Trophoblast cell (in vitro differentiated cells and primary cell): ENCODE data around the gene ECD.
"Not testable (repeated sequence)": the region's sequence is repeated elsewhere in the genome, so short reads cannot be mapped to it uniquely, and the experiment has no call there.

Source experiments
- DNase-seq, 2 donors: peaks; one replicate each; pipeline ENCODE4 v3.0.0-alpha.2; 2016
- H2AFZ ChIP-seq: 2 replicates; pipeline ENCODE4 v1.6.1; 2013; ENCODE audit warnings: low read length, moderate library complexity, mild to moderate bottlenecking; ENCODE audit not compliant: insufficient read depth, poor library complexity
- H2AK5ac ChIP-seq: 2 replicates; pipeline ENCODE4 v1.6.1; 2013; ENCODE audit warnings: mild to moderate bottlenecking, low read length
- H2BK120ac ChIP-seq: 2 replicates; pipeline ENCODE4 v1.6.1; 2013; ENCODE audit warnings: low read length, mild to moderate bottlenecking, moderate library complexity; ENCODE audit not compliant: insufficient read depth, poor library complexity
- H2BK12ac ChIP-seq: 2 replicates; pipeline ENCODE4 v1.6.1; 2013; ENCODE audit warnings: mild to moderate bottlenecking, low read length, moderate library complexity
- H2BK5ac ChIP-seq: 2 replicates; pipeline ENCODE4 v1.6.1; 2013; ENCODE audit warnings: low read length, low read depth, moderate library complexity, mild to moderate bottlenecking; ENCODE audit not compliant: poor library complexity
- H3K14ac ChIP-seq: 2 replicates; pipeline ENCODE4 v1.6.1; 2013; ENCODE audit warnings: mild to moderate bottlenecking, low read length
- H3K18ac ChIP-seq: 2 replicates; pipeline ENCODE4 v1.6.1; 2013; ENCODE audit warnings: mild to moderate bottlenecking, low read length
- H3K23ac ChIP-seq: 2 replicates; pipeline ENCODE4 v1.6.1; 2013; ENCODE audit warnings: low read length
- H3K27ac ChIP-seq: 2 replicates; pipeline ENCODE4 v1.5.1; 2013; ENCODE audit warnings: low read depth, mild to moderate bottlenecking, inconsistent platforms, low read length, moderate library complexity
- H3K27me3 ChIP-seq: 2 replicates; pipeline ENCODE4 v1.6.1; 2013; ENCODE audit warnings: inconsistent platforms, mild to moderate bottlenecking, low read length, moderate library complexity; ENCODE audit not compliant: insufficient read depth
- H3K36me3 ChIP-seq, 2 experiments: 1 replicate in 1 of 2; 2 replicates in 1 of 2; pipeline ENCODE4 v1.6.1; 2013; ENCODE audit warnings: low read length in 2 of 2, mild to moderate bottlenecking in 2 of 2, moderate library complexity in 1 of 2; ENCODE audit not compliant: insufficient read depth in 2 of 2, control insufficient read depth in 1 of 2
- H3K4ac ChIP-seq: 2 replicates; pipeline ENCODE4 v1.6.1; 2013; ENCODE audit warnings: low read depth, mild to moderate bottlenecking, low read length, moderate library complexity
- H3K4me1 ChIP-seq, 2 experiments: 1 replicate in 1 of 2; 2 replicates in 1 of 2; pipeline ENCODE4 v1.6.1; 2013; ENCODE audit warnings: low read length in 2 of 2, mild to moderate bottlenecking in 2 of 2, moderate library complexity in 1 of 2; ENCODE audit not compliant: insufficient read depth in 2 of 2, control insufficient read depth in 1 of 2
- H3K4me2 ChIP-seq: 2 replicates; pipeline ENCODE4 v1.6.1; 2013; ENCODE audit warnings: inconsistent platforms, mild to moderate bottlenecking, low read length, moderate library complexity
- H3K4me3 ChIP-seq: 2 replicates; pipeline ENCODE4 v1.5.1; 2013; ENCODE audit warnings: mild to moderate bottlenecking, low read depth, low read length, inconsistent platforms
- H3K79me1 ChIP-seq: one replicate; pipeline ENCODE4 v1.6.1; 2013; ENCODE audit warnings: low read length
- H3K79me2 ChIP-seq: 2 replicates; pipeline ENCODE4 v1.6.1; 2013; ENCODE audit warnings: low read length, mild to moderate bottlenecking; ENCODE audit not compliant: control insufficient read depth, insufficient read depth, poor library complexity
- H3K9ac ChIP-seq: 2 replicates; pipeline ENCODE4 v1.6.1; 2013; ENCODE audit warnings: mild to moderate bottlenecking, low read length
- H3K9me3 ChIP-seq: 2 replicates; pipeline ENCODE4 v1.6.1; 2013; ENCODE audit warnings: low read depth, mild to moderate bottlenecking, control low read depth, inconsistent platforms, low read length; ENCODE audit not compliant: insufficient read depth
- H4K12ac ChIP-seq: 2 replicates; pipeline ENCODE4 v1.6.1; 2013; ENCODE audit warnings: low read depth, mild to moderate bottlenecking, low read length, moderate library complexity
- H4K8ac ChIP-seq: 2 replicates; pipeline ENCODE4 v1.6.1; 2013; ENCODE audit warnings: low read depth, mild to moderate bottlenecking, low read length, moderate library complexity
- H4K91ac ChIP-seq: one replicate; pipeline ENCODE4 v1.6.1; 2013; ENCODE audit warnings: low read depth, mild to moderate bottlenecking, low read length, moderate library complexity
- WGBS: extraction: QIAGEN DNeasy Blood & Tissue Kit; methylation state at CpG from one replicate; pipeline ENCODE4 v1.1.7; 2013; ENCODE audit warnings: missing lambda C conversion rate; ENCODE audit not compliant: insufficient read length, insufficient coverage; ENCODE audit errors: extremely low coverage; 5-methylcytosine and 5-hydroxymethylcytosine counted together

Gene ECD

GRCh38 chr10:73109248-73109652 lies 58.6 kb downstream of the ECD start:
- not testable (repeated sequence) for H2BK5ac ChIP-seq, H3K36me3 ChIP-seq, H3K23ac ChIP-seq, H3K79me2 ChIP-seq, H2AFZ ChIP-seq, H2AK5ac ChIP-seq, H3K4me2 ChIP-seq, H3K79me1 ChIP-seq, H4K12ac ChIP-seq, H2BK12ac ChIP-seq, H3K4me1 ChIP-seq, H3K14ac ChIP-seq, H3K4ac ChIP-seq, H3K4me3 ChIP-seq, H3K18ac ChIP-seq, H2BK120ac ChIP-seq, H3K9ac ChIP-seq, H3K9me3 ChIP-seq, H3K27me3 ChIP-seq, H4K8ac ChIP-seq, H4K91ac ChIP-seq, DNase-seq, H3K27ac ChIP-seq
- no CpG with 5 or more reads among the region's 4 CpGs for WGBS

GRCh38 chr10:73106301-73106700 lies 61.5 kb downstream of the ECD start:
- no peak overlapping the region for H3K23ac ChIP-seq
- no peaks in the 10 kb centered on the region for H3K27me3 ChIP-seq
- H4K12ac ChIP-seq, result no peak overlapping the region
- no peak overlapping the region for H2BK5ac ChIP-seq
- no peak overlapping the region for H4K91ac ChIP-seq
- H3K79me2 ChIP-seq, result no peaks in the 10 kb centered on the region
- no peak overlapping the region for H2BK120ac ChIP-seq
- H3K9me3 ChIP-seq, result peaks cover 1% of the 10 kb centered on the region
- H3K4ac ChIP-seq, result no peak overlapping the region
- peaks cover 1% of the 10 kb centered on the region for H3K79me1 ChIP-seq
- H4K8ac ChIP-seq, result no peak overlapping the region
- H2AFZ ChIP-seq, result no peak overlapping the region
- DNase-seq, result no peak
- H3K4me3 ChIP-seq, result no peak overlapping the region
- no peak overlapping the region for H3K14ac ChIP-seq
- H3K4me2 ChIP-seq, result no peak overlapping the region
- H2AK5ac ChIP-seq, result no peak overlapping the region
- no peak overlapping the region for H3K18ac ChIP-seq
- H3K4me1 ChIP-seq, result no peaks in the 10 kb centered on the region
- no peak overlapping the region for H3K9ac ChIP-seq
- H3K36me3 ChIP-seq, result peaks cover 0 to 6% of the 10 kb centered on the region in 2 experiments
- H3K27ac ChIP-seq, result no peak overlapping the region
- no CpG with 5 or more reads among the region's 3 CpGs for WGBS
- H2BK12ac ChIP-seq, result no peak overlapping the region

- no peak overlapping the region for H2BK120ac ChIP-seq
- no peak overlapping the region for H2AK5ac ChIP-seq
- no peak overlapping the region for H3K4me2 ChIP-seq
- no peak overlapping the region for H3K4ac ChIP-seq
- H3K18ac ChIP-seq, result no peak overlapping the region
- H3K9me3 ChIP-seq, result no peaks in the 10 kb centered on the region
- H2BK12ac ChIP-seq, result no peak overlapping the region
- H4K91ac ChIP-seq, result no peak overlapping the region
- no CpG with 5 or more reads among the region's 1 CpG for WGBS
- peaks cover 11% of the 10 kb centered on the region for H3K79me1 ChIP-seq
- H3K27ac ChIP-seq, result no peak overlapping the region
- peaks cover 8% of the 10 kb centered on the region for H3K79me2 ChIP-seq
- no peak overlapping the region for H3K9ac ChIP-seq
- no peak overlapping the region for H4K12ac ChIP-seq
- H2BK5ac ChIP-seq, result no peak overlapping the region
- no peak overlapping the region for H3K23ac ChIP-seq
- no peaks in the 10 kb centered on the region for H3K4me1 ChIP-seq
- H3K4me3 ChIP-seq, result no peak overlapping the region
- H2AFZ ChIP-seq, result no peak overlapping the region
- peaks cover 0 to 6% of the 10 kb centered on the region in 2 experiments for H3K36me3 ChIP-seq
- H4K8ac ChIP-seq, result no peak overlapping the region
- H3K27me3 ChIP-seq, result no peaks in the 10 kb centered on the region
- H3K14ac ChIP-seq, result no peak overlapping the region
- no peak for DNase-seq
Observed at GRCh38 chr10:73099141-73099540, 68.7 kb downstream of the ECD start.

- Histone ChIP-seq H3K4me3 (no peak overlapping the region), H3K18ac (no peak overlapping the region), H3K27ac (no peak overlapping the region), H4K12ac (no peak overlapping the region), H2BK5ac (no peak overlapping the region), H4K91ac (no peak overlapping the region), H3K4me2 (peak overlapping the region; percentile 66), H3K9me3 (no peaks in the 10 kb centered on the region), H3K23ac (no peak overlapping the region), H3K9ac (no peak overlapping the region), H4K8ac (no peak overlapping the region), H3K79me2 (peaks cover 8% of the 10 kb centered on the region), H3K4ac (no peak overlapping the region), H3K4me1 (no peaks in the 10 kb centered on the region), H3K79me1 (peaks cover 11% of the 10 kb centered on the region), H2AK5ac (no peak overlapping the region), H2AFZ (no peak overlapping the region), H3K27me3 (no peaks in the 10 kb centered on the region), H3K36me3 (peaks cover 2 to 6% of the 10 kb centered on the region in 2 experiments), H3K14ac (no peak overlapping the region), H2BK120ac (no peak overlapping the region), H2BK12ac (no peak overlapping the region)
- peak in 1 of 2 donors; percentile 61 for DNase-seq
- no CpG with 5 or more reads among the region's 4 CpGs for WGBS
Observed at GRCh38 chr10:73097305-73097670, 70.5 kb downstream of the ECD start.
